Ishikawa (cell line): Measurements from ENCODE around the gene CDH13.

ENCODE experiments used
- CEBPB ChIP-seq: IDR thresholded peaks from 2 replicates; pipeline ENCODE4 v1.6.1; 2012
- CREB1 ChIP-seq: IDR thresholded peaks from 2 replicates; pipeline ENCODE4 v1.6.1; 2012; ENCODE audit warnings: low read depth
- EGR1 ChIP-seq: IDR thresholded peaks from 2 replicates; pipeline ENCODE4 v1.6.1; 2012
- EP300 ChIP-seq: IDR thresholded peaks from 2 replicates; pipeline ENCODE4 v1.6.1; 2012; ENCODE audit warnings: borderline replicate concordance
- FOXM1 ChIP-seq: IDR thresholded peaks from 2 replicates; pipeline ENCODE4 v1.6.1; 2012; ENCODE audit warnings: low read depth, borderline replicate concordance
- MAX ChIP-seq: IDR thresholded peaks from 2 replicates; pipeline ENCODE4 v1.6.1; 2012
- NFIC ChIP-seq: IDR thresholded peaks from 2 replicates; pipeline ENCODE4 v1.6.1; 2012
- RAD21 ChIP-seq: IDR thresholded peaks from 2 replicates; pipeline ENCODE4 v1.6.1; 2012; ENCODE audit warnings: low read depth
- REST ChIP-seq: IDR thresholded peaks from 2 replicates; pipeline ENCODE4 v1.6.1; 2012; ENCODE audit warnings: low read depth, mild to moderate bottlenecking
- TAF1 ChIP-seq: IDR thresholded peaks from 2 replicates; pipeline ENCODE4 v1.6.1; 2012; ENCODE audit warnings: low read depth, mild to moderate bottlenecking
- TCF12 ChIP-seq: IDR thresholded peaks from 2 replicates; pipeline ENCODE4 v1.6.1; 2012; ENCODE audit warnings: low read depth
- TEAD4 ChIP-seq: IDR thresholded peaks from 2 replicates; pipeline ENCODE4 v1.6.1; 2012
- YY1 ChIP-seq: IDR thresholded peaks from 2 replicates; pipeline ENCODE4 v1.6.1; 2012; ENCODE audit warnings: low read depth
- ZBTB7A ChIP-seq: IDR thresholded peaks from 2 replicates; pipeline ENCODE4 v1.6.1; 2012; ENCODE audit warnings: low read depth
- TF ChIP-seq, protein P1 (sequence below): IDR thresholded peaks from 2 replicates; pipeline ENCODE4 v1.6.1; 2012

The CDH13 gene

GRCh38 chr16:83118365-83118764, 491.6 kb downstream of the CDH13 start:
- no peak for TF ChIP-seq CEBPB

- TF ChIP-seq CEBPB (no peak), YY1 (no peak), REST (no peak), RAD21 (no peak), TAF1 (no peak), ZBTB7A (no peak), TCF12 (no peak), NFIC (no peak)
- TF ChIP-seq, protein P1, sequence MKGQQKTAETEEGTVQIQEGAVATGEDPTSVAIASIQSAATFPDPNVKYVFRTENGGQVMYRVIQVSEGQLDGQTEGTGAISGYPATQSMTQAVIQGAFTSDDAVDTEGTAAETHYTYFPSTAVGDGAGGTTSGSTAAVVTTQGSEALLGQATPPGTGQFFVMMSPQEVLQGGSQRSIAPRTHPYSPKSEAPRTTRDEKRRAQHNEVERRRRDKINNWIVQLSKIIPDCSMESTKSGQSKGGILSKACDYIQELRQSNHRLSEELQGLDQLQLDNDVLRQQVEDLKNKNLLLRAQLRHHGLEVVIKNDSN, result no peak
Measured at GRCh38 chr16:83125999-83126568, 499.3 kb downstream of the CDH13 start.

- TF ChIP-seq, protein P1, result no peak
- TF ChIP-seq RAD21 (no peak), FOXM1 (no peak), MAX (no peak), EP300 (no peak), TCF12 (no peak), CREB1 (no peak), REST (no peak), EGR1 (no peak), YY1 (no peak), NFIC (no peak), CEBPB (no peak), ZBTB7A (no peak)
Measured at GRCh38 chr16:83128041-83128440, 501.3 kb downstream of the CDH13 start.

GRCh38 chr16:83130039-83130438, 503.3 kb downstream of the CDH13 start:
- TF ChIP-seq TCF12, result no peak
- TF ChIP-seq NFIC, result no peak
- no peak for TF ChIP-seq TAF1
- TF ChIP-seq CREB1, result no peak
- no peak for TF ChIP-seq EP300
- TF ChIP-seq ZBTB7A, result no peak
- TF ChIP-seq EGR1, result no peak
- TF ChIP-seq FOXM1, result no peak

DNA sequence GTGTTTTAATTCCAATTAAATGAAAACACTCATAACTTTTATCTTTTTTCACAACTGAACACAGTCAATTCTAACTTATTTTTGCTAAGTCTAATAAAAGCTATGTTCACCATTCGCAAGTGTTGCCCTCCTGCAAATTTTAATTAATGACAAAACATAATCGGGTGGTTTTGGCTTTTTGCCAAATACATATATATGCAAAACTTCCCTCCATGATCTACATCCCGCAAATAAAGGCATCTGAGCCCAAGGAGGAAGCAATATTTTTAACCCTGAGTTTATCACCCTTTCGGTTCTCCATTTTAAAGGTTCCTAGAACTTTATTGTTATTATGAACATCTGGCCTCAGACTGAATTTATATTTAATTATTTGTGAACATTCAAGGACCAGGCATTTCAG, 507.9 kb downstream of the CDH13 start:
- TF ChIP-seq EP300, result no peak
- TF ChIP-seq EGR1, result no peak
- TF ChIP-seq ZBTB7A, result no peak
- TF ChIP-seq YY1, result no peak
- no peak for TF ChIP-seq MAX
- no peak for TF ChIP-seq CEBPB
- TF ChIP-seq NFIC, result no peak
- TF ChIP-seq TCF12, result no peak
- no peak for TF ChIP-seq TAF1
- no peak for TF ChIP-seq REST
- TF ChIP-seq FOXM1, result no peak
- no peak for TF ChIP-seq RAD21
- no peak for TF ChIP-seq CREB1
- TF ChIP-seq, protein P1, result no peak
- TF ChIP-seq TEAD4, result no peak
